Measurements from ENCODE around the gene OR51A7.

GRCh38 chr11:4957396-4957795 lies 53.8 kb downstream of the OR51A7 start:
- TF ChIP-seq, protein P1, sequence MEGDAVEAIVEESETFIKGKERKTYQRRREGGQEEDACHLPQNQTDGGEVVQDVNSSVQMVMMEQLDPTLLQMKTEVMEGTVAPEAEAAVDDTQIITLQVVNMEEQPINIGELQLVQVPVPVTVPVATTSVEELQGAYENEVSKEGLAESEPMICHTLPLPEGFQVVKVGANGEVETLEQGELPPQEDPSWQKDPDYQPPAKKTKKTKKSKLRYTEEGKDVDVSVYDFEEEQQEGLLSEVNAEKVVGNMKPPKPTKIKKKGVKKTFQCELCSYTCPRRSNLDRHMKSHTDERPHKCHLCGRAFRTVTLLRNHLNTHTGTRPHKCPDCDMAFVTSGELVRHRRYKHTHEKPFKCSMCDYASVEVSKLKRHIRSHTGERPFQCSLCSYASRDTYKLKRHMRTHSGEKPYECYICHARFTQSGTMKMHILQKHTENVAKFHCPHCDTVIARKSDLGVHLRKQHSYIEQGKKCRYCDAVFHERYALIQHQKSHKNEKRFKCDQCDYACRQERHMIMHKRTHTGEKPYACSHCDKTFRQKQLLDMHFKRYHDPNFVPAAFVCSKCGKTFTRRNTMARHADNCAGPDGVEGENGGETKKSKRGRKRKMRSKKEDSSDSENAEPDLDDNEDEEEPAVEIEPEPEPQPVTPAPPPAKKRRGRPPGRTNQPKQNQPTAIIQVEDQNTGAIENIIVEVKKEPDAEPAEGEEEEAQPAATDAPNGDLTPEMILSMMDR (IDR thresholded peaks at IDR 0.05): no peak
- TF ChIP-seq POLR2A (IDR thresholded peaks at IDR 0.05): no peak

All from vagina (tissue), 2 donors.